H1 (cell line): ENCODE results near the gene HDAC8. TPM values are rescaled to one million over a fixed set of nuclear protein-coding genes. Genes with fewer than 3 reads are reported as not detected.

ENCODE experiments used
- CTCF ChIA-PET: fragments of 300-600 bp; sonication (Branson Sonifier 250); formaldehyde crosslinking; loops from one replicate; lab custom pipeline; 2021; ENCODE audit not compliant: partially characterized antibody; lab: Charles Lee
- POLR2A ChIA-PET: fragments of 300-600 bp; sonication (Branson Sonifier 250); formaldehyde crosslinking; loops from one replicate; lab custom pipeline; 2021; ENCODE audit warnings: inconsistent platforms; ENCODE audit not compliant: partially characterized antibody; lab: Charles Lee
- DNase-seq, 2 experiments: peaks; one replicate each; pipeline versions ENCODE4 v3.0.0 to v3.0.0-alpha.2; 2010 to 2022; ENCODE audit warnings: low spot score in 2 of 2, low read depth in 1 of 2, mixed read lengths in 1 of 2
- FAIRE-seq: peaks from 2 replicates; lab custom pipeline; 2011; peaks lifted over from hg19 to GRCh38; lab: Jason Lieb, UNC
- H2AFZ ChIP-seq: 2 replicates; pipeline ENCODE4 v1.8.1; 2012; ENCODE audit warnings: low read length, inconsistent platforms
- H2AK5ac ChIP-seq: 2 replicates; pipeline ENCODE4 v1.6.1; 2013; ENCODE audit warnings: low read depth, low read length
- H2BK120ac ChIP-seq: replicated peaks from 2 replicates; pipeline ENCODE3; 2013; ENCODE audit warnings: low read depth, low read length, inconsistent platforms
- H2BK12ac ChIP-seq: 2 replicates; pipeline ENCODE4 v1.6.1; 2013; ENCODE audit warnings: low read depth, low read length
- H2BK15ac ChIP-seq: 2 replicates; pipeline ENCODE4 v1.6.1; 2013; ENCODE audit warnings: low read length
- H2BK20ac ChIP-seq: 2 replicates; pipeline ENCODE4 v1.6.1; 2013; ENCODE audit warnings: low read length
- H2BK5ac ChIP-seq: 2 replicates; pipeline ENCODE4 v1.6.1; 2013; ENCODE audit warnings: low read depth, low read length
- H3K14ac ChIP-seq: 2 replicates; pipeline ENCODE4 v1.6.1; 2013; ENCODE audit warnings: inconsistent platforms; ENCODE audit not compliant: insufficient read length
- H3K18ac ChIP-seq: 2 replicates; pipeline ENCODE4 v1.6.1; 2013; ENCODE audit warnings: low read length; ENCODE audit errors: extremely low read depth
- H3K23ac ChIP-seq: 2 replicates; pipeline ENCODE4 v1.6.1; 2013; ENCODE audit warnings: inconsistent platforms; ENCODE audit not compliant: insufficient read length
- H3K23me2 ChIP-seq: 2 replicates; pipeline ENCODE4 v1.6.1; 2013; ENCODE audit warnings: low read depth, low read length
- H3K27ac ChIP-seq: 2 replicates; pipeline ENCODE4 v1.6.1; 2011; ENCODE audit warnings: low read depth, low read length, inconsistent platforms
- H3K27me3 ChIP-seq, 4 experiments: replicated peaks in 1 of 4; 1 replicate in 1 of 4; 2 replicates in 3 of 4; pipeline versions ENCODE4 v1.6.1 to v1.8.1; 2011 to 2013; ENCODE audit warnings: low read length in 3 of 4, mild to moderate bottlenecking in 3 of 4, inconsistent platforms in 2 of 4, mixed read lengths in 2 of 4, moderate library complexity in 1 of 4; ENCODE audit not compliant: control insufficient read depth in 3 of 4, insufficient read depth in 3 of 4; ENCODE audit errors: extremely low read depth in 1 of 4
- H3K36me3 ChIP-seq, 4 experiments: 2 replicates each; pipeline versions ENCODE4 v1.6.1 to v1.8.1; 2011 to 2013; ENCODE audit warnings: mild to moderate bottlenecking in 4 of 4, low read length in 3 of 4, moderate library complexity in 2 of 4, control low read depth in 1 of 4, inconsistent platforms in 1 of 4; ENCODE audit not compliant: insufficient read depth in 4 of 4, control insufficient read depth in 2 of 4
- H3K4ac ChIP-seq: replicated peaks from 2 replicates; pipeline ENCODE3; 2013; ENCODE audit warnings: low read length, low read depth, mixed read lengths, inconsistent platforms; ENCODE audit not compliant: insufficient read length
- H3K4me1 ChIP-seq, 4 experiments: replicated peaks in 1 of 4; 1 replicate in 1 of 4; 2 replicates in 3 of 4; pipeline versions ENCODE4 v1.6.1 to v1.8.1; 2011 to 2013; ENCODE audit warnings: low read length in 3 of 4, inconsistent platforms in 2 of 4, mixed read lengths in 1 of 4; ENCODE audit not compliant: insufficient read depth in 4 of 4, control insufficient read depth in 3 of 4
- H3K4me2 ChIP-seq, 2 experiments: 2 replicates each; pipeline versions ENCODE4 v1.6.1 to v1.8.1; 2011 to 2013; ENCODE audit warnings: low read depth in 2 of 2, low read length in 2 of 2, control low read depth in 1 of 2, inconsistent platforms in 1 of 2, mild to moderate bottlenecking in 1 of 2; ENCODE audit not compliant: insufficient read depth in 1 of 2
- H3K4me3 ChIP-seq, 4 experiments: fragments of 200-600, 300-600 bp in 1 of 4; sonication (generic), shearing (Covaris generic), sonication (Bioruptor Twin) in 1 of 4; 2 replicates each; pipeline versions ENCODE4 v1.5.1 to v1.8.1; 2011 to 2016; ENCODE audit warnings: low read length in 4 of 4, low read depth in 3 of 4, control low read depth in 2 of 4, inconsistent platforms in 2 of 4, mild to moderate bottlenecking in 2 of 4, mixed read lengths in 1 of 4, moderate library complexity in 1 of 4; ENCODE audit not compliant: insufficient read depth in 2 of 4; ENCODE audit errors: extremely low read depth in 1 of 4
- H3K56ac ChIP-seq: replicated peaks from 2 replicates; pipeline ENCODE3; 2013; ENCODE audit warnings: low read depth, mild to moderate bottlenecking, mixed read lengths, low read length, inconsistent platforms; ENCODE audit not compliant: insufficient read length
- H3K79me1 ChIP-seq: 2 replicates; pipeline ENCODE4 v1.6.1; 2013; ENCODE audit warnings: low read depth, low read length, control low read depth
- H3K79me2 ChIP-seq, 2 experiments: 2 replicates each; pipeline versions ENCODE4 v1.6.1 to v1.8.1; 2012 to 2013; ENCODE audit warnings: low read length in 2 of 2, mild to moderate bottlenecking in 2 of 2, inconsistent platforms in 1 of 2; ENCODE audit not compliant: insufficient read depth in 2 of 2, control insufficient read depth in 1 of 2
- H3K9ac ChIP-seq, 4 experiments: replicated peaks in 1 of 4; 1 replicate in 1 of 4; 2 replicates in 3 of 4; pipeline versions ENCODE4 v1.6.1 to v1.8.1; 2011 to 2013; ENCODE audit warnings: low read depth in 3 of 4, low read length in 3 of 4, control low read depth in 2 of 4, mild to moderate bottlenecking in 2 of 4, moderate library complexity in 2 of 4, inconsistent platforms in 1 of 4; ENCODE audit errors: extremely low read depth in 1 of 4
- H3K9me3 ChIP-seq, 2 experiments: 2 replicates each; pipeline versions ENCODE4 v1.6.1 to v1.8.1; 2012 to 2013; ENCODE audit warnings: mild to moderate bottlenecking in 2 of 2, moderate library complexity in 2 of 2, control low read depth in 1 of 2, inconsistent platforms in 1 of 2, low read depth in 1 of 2, low read length in 1 of 2, mixed read lengths in 1 of 2; ENCODE audit not compliant: insufficient read depth in 2 of 2
- H4K20me1 ChIP-seq, 2 experiments: replicated peaks in 1 of 2; 2 replicates each; pipeline versions ENCODE3 to v1.8.1; 2011 to 2013; ENCODE audit warnings: inconsistent platforms in 2 of 2, low read length in 2 of 2, mild to moderate bottlenecking in 1 of 2; ENCODE audit not compliant: insufficient read depth in 2 of 2, control insufficient read depth in 1 of 2
- H4K5ac ChIP-seq: 2 replicates; pipeline ENCODE4 v1.6.1; 2013; ENCODE audit warnings: low read length, low read depth, mixed read lengths, inconsistent platforms; ENCODE audit not compliant: insufficient read length
- H4K8ac ChIP-seq: 2 replicates; pipeline ENCODE4 v1.8.0; 2013; ENCODE audit warnings: mild to moderate bottlenecking, moderate library complexity, low read length, inconsistent platforms; ENCODE audit not compliant: insufficient read depth; ENCODE audit errors: extremely low read depth
- H4K91ac ChIP-seq: replicated peaks from 2 replicates; pipeline ENCODE3; 2013; ENCODE audit warnings: low read length, mixed read lengths, inconsistent platforms; ENCODE audit not compliant: insufficient read length
- EZH2 ChIP-seq: fragments of 200-600 bp; sonication (generic); IDR thresholded peaks from 2 replicates; pipeline ENCODE4 v1.7.1; 2012; ENCODE audit warnings: low read depth, mild to moderate bottlenecking, moderate library complexity, low read length, inconsistent platforms; ENCODE audit not compliant: severe bottlenecking
- HDAC6 ChIP-seq: IDR thresholded peaks from one replicate; pipeline ENCODE4 v1.7.1; 2012; ENCODE audit warnings: low read depth, mild to moderate bottlenecking, inconsistent platforms, low read length, moderate library complexity
- KDM4A ChIP-seq: IDR thresholded peaks from one replicate; pipeline ENCODE4 v1.7.1; 2012; ENCODE audit warnings: low read depth, mild to moderate bottlenecking, moderate library complexity, low read length, inconsistent platforms; ENCODE audit not compliant: severe bottlenecking
- KDM5A ChIP-seq: fragments of 200-600 bp; IDR thresholded peaks from 2 replicates; pipeline ENCODE4 v1.7.1; 2012; ENCODE audit warnings: mild to moderate bottlenecking, low read length, inconsistent platforms, mixed read lengths
- MAFK ChIP-seq: IDR thresholded peaks from 2 replicates; pipeline ENCODE4 v1.6.1; 2012; ENCODE audit warnings: low read depth, mild to moderate bottlenecking, improper control_type of control experiment, low read length
- RBBP5 ChIP-seq: IDR thresholded peaks from 2 replicates; pipeline ENCODE4 v1.7.1; 2012; ENCODE audit warnings: low read depth, mild to moderate bottlenecking, inconsistent platforms, low read length, moderate library complexity, borderline replicate concordance
- SP2 ChIP-seq: IDR thresholded peaks from 2 replicates; pipeline ENCODE4 v1.6.1; 2012; ENCODE audit warnings: mild to moderate bottlenecking, low read length, inconsistent platforms
- TCF12 ChIP-seq: IDR thresholded peaks from 2 replicates; pipeline ENCODE4 v1.6.1; 2011; ENCODE audit warnings: low read depth, mild to moderate bottlenecking, low read length
- WGBS, 2 experiments: shearing (Covaris generic) in 1 of 2; methylation state at CpG; one replicate each; pipeline versions ENCODE4 v1.1.6 to v1.1.7; 2013 to 2015; ENCODE audit warnings: low lambda C conversion rate in 2 of 2, mixed read lengths in 2 of 2, inconsistent platforms in 1 of 2, low coverage in 1 of 2, missing lambda C conversion rate in 1 of 2; ENCODE audit not compliant: insufficient replicate concordance in 2 of 2, insufficient coverage in 1 of 2, insufficient read length in 1 of 2; ENCODE audit errors: extremely low coverage in 1 of 2, missing lambda C conversion rate in 1 of 2; 5-methylcytosine and 5-hydroxymethylcytosine counted together
- polyA plus RNA-seq, 7 experiments: library from polyadenylated mRNA; depleted of rRNA in 3 of 7; stranded (reverse) in 5 of 7; unstranded in 2 of 7; fragments of >200 nt in 5 of 7; fragments of 200-250 nt in 2 of 7; gene quantifications; 1 replicate in 5 of 7; 2 replicates in 1 of 7; 4 replicates in 1 of 7; pipeline versions ENCODE4 v1.2.1 to v1.2.3, GENCODE V29; 2011 to 2013; ENCODE audit warnings: missing spikeins in 2 of 7, mixed read lengths in 2 of 7
- total RNA-seq: library from RNA; stranded (reverse); fragmentation: NEBNext Ultra II Directional; extraction: Animal tissue kit (Norgen Biotek cat#: 25700); gene quantifications from 2 replicates; pipeline ENCODE4 v1.2.1, GENCODE V29; 2021
- TF ChIP-seq, protein P1 (sequence below): IDR thresholded peaks from 2 replicates; pipeline ENCODE4 v1.6.1; 2011; ENCODE audit warnings: low read depth, mild to moderate bottlenecking, low read length; ENCODE audit not compliant: insufficient read depth

Gene HDAC8
- total and polyA plus RNA-seq, 2 of the 8 experiments (the other 6 are each of a cell fraction or from before 2014, with no cell fraction given): 9.7 to 20.3 TPM

DNA sequence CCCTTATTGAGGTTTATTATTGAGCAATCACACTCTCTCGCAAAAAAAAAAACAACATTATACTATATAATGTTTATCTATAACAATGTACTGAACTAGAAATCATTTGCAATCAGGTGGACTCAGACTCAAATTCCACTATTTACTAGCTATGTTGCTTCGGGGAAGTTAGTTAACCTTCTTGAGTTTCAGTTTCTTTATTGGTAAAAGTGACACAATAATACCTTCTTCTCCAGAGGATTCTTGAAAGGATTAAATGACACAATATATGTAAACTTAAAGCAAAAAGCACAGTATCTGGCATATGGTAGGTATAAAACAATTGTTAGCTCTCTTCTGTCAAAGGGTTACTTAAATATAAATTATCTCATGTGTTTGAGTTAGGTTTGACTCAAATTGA lies 31.5 kb upstream of the HDAC8 start:
- DNase-seq: no peak
- Histone ChIP-seq H2BK15ac (no peak overlapping the region), H3K14ac (no peak overlapping the region), H4K20me1 (no peaks in the 10 kb centered on the region), H2BK12ac (no peak overlapping the region), H2BK120ac (no peak overlapping the region), H3K79me2 (no peaks in the 10 kb centered on the region), H3K18ac (no peak overlapping the region), H2BK5ac (no peak overlapping the region), H2BK20ac (no peak overlapping the region), H3K27me3 (no peaks in the 10 kb centered on the region), H3K56ac (no peak overlapping the region), H3K36me3 (no peaks in the 10 kb centered on the region), H4K5ac (no peak overlapping the region), H3K79me1 (no peaks in the 10 kb centered on the region), H3K4me2 (no peak overlapping the region), H3K9me3 (no peaks in the 10 kb centered on the region), H3K4me3 (no peak overlapping the region), H4K8ac (no peak overlapping the region), H3K4me1 (no peaks in the 10 kb centered on the region), H3K9ac (no peak overlapping the region), H3K23me2 (no peaks in the 10 kb centered on the region; the same call in 1 of the 2 replicates), H3K4ac (no peak overlapping the region), H4K91ac (no peak overlapping the region), H2AFZ (no peak overlapping the region), H3K27ac (no peak overlapping the region), H3K23ac (no peak overlapping the region), H2AK5ac (no peak overlapping the region)
- FAIRE-seq: no peak
- TF ChIP-seq KDM5A: no peak
- TF ChIP-seq EZH2: no peak
- TF ChIP-seq SP2: no peak
- no peak for TF ChIP-seq RBBP5
- TF ChIP-seq KDM4A: no peak
- no peak for TF ChIP-seq TCF12
- no peak for TF ChIP-seq MAFK
- TF ChIP-seq, protein P1, sequence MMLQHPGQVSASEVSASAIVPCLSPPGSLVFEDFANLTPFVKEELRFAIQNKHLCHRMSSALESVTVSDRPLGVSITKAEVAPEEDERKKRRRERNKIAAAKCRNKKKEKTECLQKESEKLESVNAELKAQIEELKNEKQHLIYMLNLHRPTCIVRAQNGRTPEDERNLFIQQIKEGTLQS: no peak
- TF ChIP-seq HDAC6: no peak
- ChIA-PET POLR2A (no interaction called here), CTCF (no interaction called here)
- WGBS, 2 experiments: 96% methylated on average over 2 of the region's 2 CpGs; no CpG with 5 or more reads in 1 of the 2 experiments
